Neutrophil (primary cell): ENCODE results near the gene AQP6.

Experiments used
- H3K27ac ChIP-seq: fragments of 200-600 bp; sonication (generic); 2 replicates; pipeline ENCODE4 v1.5.1; 2016; ENCODE audit warnings: mild to moderate bottlenecking, moderate library complexity
- H3K27me3 ChIP-seq: fragments of 200-600 bp; sonication (generic); 2 replicates; pipeline ENCODE4 v1.6.0; 2016; ENCODE audit warnings: mild to moderate bottlenecking
- H3K36me3 ChIP-seq: fragments of 200-600 bp; sonication (generic); 2 replicates; pipeline ENCODE4 v1.5.1; 2017
- H3K4me1 ChIP-seq, 2 experiments: fragments of 200-600 bp in 1 of 2; sonication (generic) in 1 of 2; 1 replicate in 1 of 2; 2 replicates in 1 of 2; pipeline versions ENCODE4 v1.5.1 to v1.6.1; 2013 to 2016; ENCODE audit warnings: low read depth in 1 of 2, low read length in 1 of 2, mild to moderate bottlenecking in 1 of 2, moderate library complexity in 1 of 2; ENCODE audit not compliant: control insufficient read depth in 1 of 2, insufficient read depth in 1 of 2
- H3K4me3 ChIP-seq, 2 experiments: fragments of 200-600 bp in 1 of 2; sonication (generic) in 1 of 2; 1 replicate in 1 of 2; 2 replicates in 1 of 2; pipeline ENCODE4 v1.5.1; 2013 to 2016; ENCODE audit warnings: low read depth in 1 of 2, low read length in 1 of 2, mild to moderate bottlenecking in 1 of 2, moderate library complexity in 1 of 2
- H3K9me3 ChIP-seq: fragments of 200-600 bp; sonication (generic); 2 replicates; pipeline ENCODE4 v1.5.1; 2016
- CTCF ChIP-seq: fragments of 200-600 bp; sonication (generic); IDR thresholded peaks from 2 replicates; pipeline ENCODE4 v1.5.1; 2016; ENCODE audit warnings: antibody characterized with exemption

The AQP6 gene

GRCh38 chr12:49972641-49973360 is at the start of gene AQP6:
Gene AQP6, plus strand, starts transcription at chr12:49972947. Its CDS starts 227 bp downstream, at chr12:49973174.
- no peak within 1 kb of the TSS for H3K4me3 ChIP-seq

GRCh38 chr12:49923035-49923644 is 49.6 kb upstream of the AQP6 start:
- no peak for TF ChIP-seq CTCF
- Histone ChIP-seq H3K36me3 (no peaks in the 10 kb centered on the region), H3K27me3 (peaks cover 25% of the 10 kb centered on the region), H3K27ac (no peak overlapping the region), H3K4me1 (peaks cover 8 to 12% of the 10 kb centered on the region in 2 experiments), H3K4me3 (no peak overlapping the region), H3K9me3 (no peaks in the 10 kb centered on the region)

More at GRCh38 chr12:49972641-49973360, at the start of gene AQP6:
- no peaks in the 10 kb centered on the region for H3K36me3 ChIP-seq
- no peaks in the 10 kb centered on the region for H3K9me3 ChIP-seq
- TF ChIP-seq CTCF, result no peak
- H3K27ac ChIP-seq, result no peak within 1 kb of the TSS
- peaks cover 1 to 13% of the 10 kb centered on the region in 2 experiments for H3K4me1 ChIP-seq
- H3K27me3 ChIP-seq, result peaks cover 51% of the 10 kb centered on the region

- Histone ChIP-seq H3K9me3 (no peaks in the 10 kb centered on the region), H3K4me3 (no peak overlapping the region), H3K4me1 (peaks cover 8 to 12% of the 10 kb centered on the region in 2 experiments), H3K27me3 (peaks cover 25% of the 10 kb centered on the region), H3K36me3 (no peaks in the 10 kb centered on the region), H3K27ac (no peak overlapping the region)
- no peak for TF ChIP-seq CTCF
Observed at GRCh38 chr12:49923880-49924556, 48.7 kb upstream of the AQP6 start.

- Histone ChIP-seq H3K36me3 (no peaks in the 10 kb centered on the region), H3K27me3 (peaks cover 30% of the 10 kb centered on the region), H3K4me1 (peaks cover 8 to 12% of the 10 kb centered on the region in 2 experiments), H3K4me3 (no peak overlapping the region), H3K9me3 (no peaks in the 10 kb centered on the region), H3K27ac (no peak overlapping the region)
- no peak for TF ChIP-seq CTCF
Observed at GRCh38 chr12:49924628-49925246, 48.0 kb upstream of the AQP6 start.

GRCh38 chr12:49925433-49926204 is 47.1 kb upstream of the AQP6 start:
- no peak for TF ChIP-seq CTCF
- no peaks in the 10 kb centered on the region for H3K9me3 ChIP-seq
- peaks cover 1 to 5% of the 10 kb centered on the region in 2 experiments for H3K4me1 ChIP-seq
- no peak overlapping the region for H3K4me3 ChIP-seq
- peaks cover 36% of the 10 kb centered on the region for H3K27me3 ChIP-seq
- no peak overlapping the region for H3K27ac ChIP-seq
- no peaks in the 10 kb centered on the region for H3K36me3 ChIP-seq
